ENCODE results near the gene SLC12A4. TPM values are rescaled to one million over a fixed set of nuclear protein-coding genes. Genes with fewer than 3 reads are reported as not detected.

Gene SLC12A4
- total and polyA plus RNA-seq, 2 of the 13 experiments (the other 11 are each of a cell fraction or from before 2014, with no cell fraction given): 65.1 to 84.3 TPM

- no peak for TF ChIP-seq ZBTB40 (IDR thresholded peaks at IDR 0.05)
- TF ChIP-seq ZBTB40 (CRISPR knock-in tag; IDR thresholded peaks at IDR 0.05): 0 out of 2 replicates have a peak, but pooled peaks have one; percentile 23
- TF ChIP-seq ZFP62 (CRISPR knock-in tag; IDR thresholded peaks at IDR 0.05): no peak
- peak; percentile 48 for TF ChIP-seq RAD21 (CRISPR knock-in tag; IDR thresholded peaks at IDR 0.05)
- no peak for TF ChIP-seq HOXA9 (CRISPR knock-in tag; IDR thresholded peaks at IDR 0.05; ENCODE audit: borderline replicate concordance)
- TF ChIP-seq PHF21A (CRISPR knock-in tag; IDR thresholded peaks at IDR 0.05): no peak; the same call in 1 of the 2 replicates
- no peak for TF ChIP-seq SYNCRIP (IDR thresholded peaks at IDR 0.05; ENCODE audit: insufficient read depth, low read depth, low read length)
- TF ChIP-seq, protein P1, sequence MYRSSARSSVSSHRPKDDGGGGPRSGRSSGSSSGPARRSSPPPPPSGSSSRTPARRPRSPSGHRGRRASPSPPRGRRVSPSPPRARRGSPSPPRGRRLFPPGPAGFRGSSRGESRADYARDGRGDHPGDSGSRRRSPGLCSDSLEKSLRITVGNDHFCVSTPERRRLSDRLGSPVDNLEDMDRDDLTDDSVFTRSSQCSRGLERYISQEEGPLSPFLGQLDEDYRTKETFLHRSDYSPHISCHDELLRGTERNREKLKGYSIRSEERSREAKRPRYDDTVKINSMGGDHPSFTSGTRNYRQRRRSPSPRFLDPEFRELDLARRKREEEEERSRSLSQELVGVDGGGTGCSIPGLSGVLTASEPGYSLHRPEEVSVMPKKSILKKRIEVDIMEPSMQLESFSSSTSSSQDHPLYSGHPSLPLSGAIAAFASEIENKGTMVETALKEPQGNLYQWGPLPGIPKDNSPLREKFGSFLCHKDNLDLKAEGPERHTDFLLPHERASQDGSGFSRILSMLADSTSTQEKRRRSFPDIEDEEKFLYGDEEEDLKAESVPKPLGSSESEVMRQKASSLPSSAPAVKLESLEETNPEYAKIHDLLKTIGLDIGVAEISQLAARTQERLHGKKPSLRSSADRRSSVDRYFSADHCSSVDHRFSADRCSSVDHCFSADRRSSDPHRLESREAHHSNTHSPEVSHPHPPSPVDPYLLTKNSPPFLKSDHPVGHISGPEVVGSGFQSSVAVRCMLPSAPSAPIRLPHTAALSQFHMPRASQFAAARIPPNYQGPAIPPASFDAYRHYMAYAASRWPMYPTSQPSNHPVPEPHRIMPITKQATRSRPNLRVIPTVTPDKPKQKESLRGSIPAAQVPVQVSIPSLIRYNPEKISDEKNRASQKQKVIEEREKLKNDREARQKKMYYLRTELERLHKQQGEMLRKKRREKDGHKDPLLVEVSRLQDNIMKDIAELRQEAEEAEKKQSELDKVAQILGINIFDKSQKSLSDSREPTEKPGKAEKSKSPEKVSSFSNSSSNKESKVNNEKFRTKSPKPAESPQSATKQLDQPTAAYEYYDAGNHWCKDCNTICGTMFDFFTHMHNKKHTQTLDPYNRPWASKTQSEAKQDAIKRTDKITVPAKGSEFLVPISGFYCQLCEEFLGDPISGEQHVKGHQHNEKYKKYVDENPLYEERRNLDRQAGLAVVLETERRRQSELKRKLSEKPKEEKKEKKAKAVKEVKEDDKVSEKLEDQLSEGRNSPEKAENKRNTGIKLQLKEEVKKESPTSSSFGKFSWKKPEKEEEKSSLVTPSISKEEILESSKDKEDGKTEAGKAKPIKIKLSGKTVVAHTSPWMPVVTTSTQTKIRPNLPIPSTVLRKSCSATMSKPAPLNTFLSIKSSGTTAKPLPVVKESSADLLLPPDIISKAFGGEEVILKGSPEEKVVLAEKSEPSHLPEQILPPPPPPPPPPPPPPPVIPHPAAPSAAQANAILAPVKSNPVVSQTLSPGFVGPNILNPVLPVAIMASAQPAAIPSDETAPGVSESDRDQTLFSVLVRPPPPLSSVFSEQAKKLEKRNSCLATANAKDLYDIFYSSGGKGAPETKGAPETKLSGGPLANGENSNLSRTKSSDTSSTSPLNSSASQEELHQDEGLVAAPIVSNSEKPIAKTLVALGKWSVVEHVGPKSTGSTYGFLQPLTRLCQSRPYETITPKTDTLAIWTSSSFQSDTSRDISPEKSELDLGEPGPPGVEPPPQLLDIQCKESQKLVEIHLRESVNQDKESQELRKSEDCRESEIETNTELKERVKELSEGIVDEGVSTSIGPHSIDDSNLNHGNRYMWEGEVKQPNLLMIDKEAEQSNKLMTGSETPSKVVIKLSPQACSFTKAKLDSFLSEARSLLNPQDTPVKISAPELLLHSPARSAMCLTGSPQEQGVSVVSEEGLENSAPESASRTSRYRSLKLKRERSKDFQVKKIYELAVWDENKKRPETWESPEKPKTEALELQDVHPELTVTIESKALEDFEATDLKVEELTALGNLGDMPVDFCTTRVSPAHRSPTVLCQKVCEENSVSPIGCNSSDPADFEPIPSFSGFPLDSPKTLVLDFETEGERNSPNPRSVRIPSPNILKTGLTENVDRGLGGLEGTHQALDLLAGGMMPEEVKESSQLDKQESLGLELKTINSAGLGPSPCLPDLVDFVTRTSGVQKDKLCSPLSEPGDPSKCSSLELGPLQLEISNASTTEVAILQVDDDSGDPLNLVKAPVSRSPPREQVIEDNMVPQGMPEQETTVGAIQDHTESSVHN (CRISPR knock-in tag; IDR thresholded peaks at IDR 0.05): no peak
- no peak for TF ChIP-seq FOXJ3 (CRISPR knock-in tag; IDR thresholded peaks at IDR 0.05; ENCODE audit: borderline replicate concordance)
These were observed 1.0 kb upstream of the SLC12A4 start (continued) for GRCh38 chr16:67969254-67970039.
